ENCODE data around the gene PITX2.

GRCh38 chr4:110611968-110612447, 10.9 kb downstream of the PITX2 start:
- TF ChIP-seq PBX3 (IDR thresholded peaks at IDR 0.05): no peak
- TF ChIP-seq, protein P1, sequence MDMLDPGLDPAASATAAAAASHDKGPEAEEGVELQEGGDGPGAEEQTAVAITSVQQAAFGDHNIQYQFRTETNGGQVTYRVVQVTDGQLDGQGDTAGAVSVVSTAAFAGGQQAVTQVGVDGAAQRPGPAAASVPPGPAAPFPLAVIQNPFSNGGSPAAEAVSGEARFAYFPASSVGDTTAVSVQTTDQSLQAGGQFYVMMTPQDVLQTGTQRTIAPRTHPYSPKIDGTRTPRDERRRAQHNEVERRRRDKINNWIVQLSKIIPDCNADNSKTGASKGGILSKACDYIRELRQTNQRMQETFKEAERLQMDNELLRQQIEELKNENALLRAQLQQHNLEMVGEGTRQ (IDR thresholded peaks at IDR 0.05; ENCODE audit: borderline replicate concordance, low read depth, low read length): no peak
- no peak for TF ChIP-seq RAD21 (IDR thresholded peaks at IDR 0.05; ENCODE audit: low read length)
- TF ChIP-seq TAF1 (IDR thresholded peaks at IDR 0.05; ENCODE audit: borderline replicate concordance, low read depth, low read length): no peak
- TF ChIP-seq, protein P2, sequence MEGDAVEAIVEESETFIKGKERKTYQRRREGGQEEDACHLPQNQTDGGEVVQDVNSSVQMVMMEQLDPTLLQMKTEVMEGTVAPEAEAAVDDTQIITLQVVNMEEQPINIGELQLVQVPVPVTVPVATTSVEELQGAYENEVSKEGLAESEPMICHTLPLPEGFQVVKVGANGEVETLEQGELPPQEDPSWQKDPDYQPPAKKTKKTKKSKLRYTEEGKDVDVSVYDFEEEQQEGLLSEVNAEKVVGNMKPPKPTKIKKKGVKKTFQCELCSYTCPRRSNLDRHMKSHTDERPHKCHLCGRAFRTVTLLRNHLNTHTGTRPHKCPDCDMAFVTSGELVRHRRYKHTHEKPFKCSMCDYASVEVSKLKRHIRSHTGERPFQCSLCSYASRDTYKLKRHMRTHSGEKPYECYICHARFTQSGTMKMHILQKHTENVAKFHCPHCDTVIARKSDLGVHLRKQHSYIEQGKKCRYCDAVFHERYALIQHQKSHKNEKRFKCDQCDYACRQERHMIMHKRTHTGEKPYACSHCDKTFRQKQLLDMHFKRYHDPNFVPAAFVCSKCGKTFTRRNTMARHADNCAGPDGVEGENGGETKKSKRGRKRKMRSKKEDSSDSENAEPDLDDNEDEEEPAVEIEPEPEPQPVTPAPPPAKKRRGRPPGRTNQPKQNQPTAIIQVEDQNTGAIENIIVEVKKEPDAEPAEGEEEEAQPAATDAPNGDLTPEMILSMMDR (IDR thresholded peaks at IDR 0.05): no peak
- no peak for TF ChIP-seq YY1 (IDR thresholded peaks at IDR 0.05; ENCODE audit: low read depth)
- TF ChIP-seq EZH2phosphoT487 (IDR thresholded peaks at IDR 0.05; ENCODE audit: borderline replicate concordance, low read depth): no peak
- TF ChIP-seq POLR2AphosphoS5 (IDR thresholded peaks at IDR 0.05; ENCODE audit: low read depth, low read length): no peak
